Urothelium cell line (cell line): ENCODE measurements around the gene YPEL3.
"Not testable (repeated sequence)": the region's sequence is repeated elsewhere in the genome, so short reads cannot be mapped to it uniquely, and the experiment has no call there.

Experiments used
- DNase-seq: peaks from one replicate; pipeline ENCODE4 v3.0.0; 2011; ENCODE audit warnings: low spot score, mixed read lengths
- FAIRE-seq: peaks from 2 replicates; lab custom pipeline; 2011; peaks lifted over from hg19 to GRCh38; lab: Jason Lieb, UNC

Gene YPEL3

DNA sequence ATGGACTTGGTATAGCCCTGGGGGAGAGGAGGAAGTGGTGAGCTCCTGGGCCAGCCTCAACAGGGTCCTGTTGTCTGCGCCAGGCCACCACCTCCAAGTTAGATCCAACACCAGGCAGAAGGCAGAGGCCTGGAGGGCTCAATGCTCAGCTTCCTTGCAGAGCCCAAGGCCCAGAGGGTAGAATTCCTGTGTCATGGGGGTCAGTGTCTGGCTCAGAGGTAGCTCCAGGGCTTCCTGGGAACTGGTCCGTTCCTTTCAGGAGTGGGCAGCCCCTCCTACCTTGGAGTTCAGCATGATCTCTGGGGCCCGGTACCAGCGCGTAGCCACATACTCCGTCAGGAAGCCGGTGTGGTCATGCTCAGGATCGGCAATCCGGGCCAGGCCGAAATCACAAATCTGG, 21.8 kb upstream of the YPEL3 start:
- no peak for DNase-seq
- FAIRE-seq = no peak

DNA sequence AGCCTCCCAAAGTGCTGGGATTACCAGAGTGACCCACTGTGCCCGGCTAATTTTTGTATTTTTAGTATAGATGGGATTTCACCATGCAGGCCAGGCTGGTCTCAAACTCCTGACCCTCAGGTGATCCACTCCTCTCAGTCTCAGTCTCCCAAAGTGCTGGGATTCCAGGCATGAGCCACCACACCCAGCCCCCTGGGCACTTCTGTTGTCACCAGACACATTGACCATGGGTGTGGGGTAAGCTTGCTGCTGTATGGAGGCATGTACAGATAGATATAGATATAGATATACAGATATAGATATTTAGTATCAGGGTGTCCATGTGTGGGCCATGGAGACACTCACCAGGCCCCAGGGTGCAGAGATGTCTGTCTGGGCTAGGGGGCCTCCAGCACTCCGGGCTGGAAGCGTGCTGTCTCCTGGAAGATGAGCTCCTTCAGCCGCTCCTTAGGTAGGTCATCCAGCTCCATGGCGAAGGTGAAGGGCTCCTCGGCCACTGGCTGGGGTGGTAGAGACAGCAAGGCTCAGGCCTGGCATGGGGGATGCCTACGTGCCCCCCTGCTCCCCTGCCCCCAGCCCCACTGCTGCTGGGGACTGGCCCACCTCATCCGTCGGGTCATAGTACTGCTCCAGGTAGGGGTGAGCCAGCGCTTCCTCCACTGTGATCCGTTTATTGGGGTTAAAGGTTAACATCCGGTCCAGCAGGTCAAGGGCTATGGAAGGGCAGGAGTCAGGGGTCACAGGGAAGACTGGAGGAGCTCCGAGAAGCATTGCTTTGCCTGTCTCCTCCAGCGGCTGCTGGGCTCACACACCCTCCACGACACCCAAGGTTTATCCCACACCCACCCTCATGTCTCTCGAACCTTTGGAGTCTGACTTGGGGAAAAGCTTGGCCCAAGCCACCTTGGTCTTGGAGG, 20.5 kb upstream of the YPEL3 start:
- no peak for DNase-seq
- no peak for FAIRE-seq

DNA sequence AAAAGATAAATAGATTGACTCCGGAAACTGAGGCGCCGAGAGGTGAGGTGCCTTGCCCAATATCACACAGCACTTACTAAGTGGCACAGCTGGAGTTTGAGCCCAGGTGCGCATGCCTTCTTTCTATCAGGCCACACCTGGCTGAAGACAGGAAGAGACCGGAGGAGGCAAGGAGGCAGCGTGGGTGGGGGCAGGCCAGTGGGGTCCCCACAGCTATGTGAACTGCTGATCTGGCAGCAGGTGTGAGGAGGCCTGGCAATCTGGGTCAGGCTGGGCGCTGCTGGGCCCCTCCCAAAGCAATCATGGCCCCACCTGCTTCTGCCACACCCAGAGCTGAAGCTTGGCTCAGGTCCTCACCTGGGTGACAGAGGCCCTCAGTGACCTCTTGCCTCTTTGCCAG, 19.2 kb upstream of the YPEL3 start:
- DNase-seq = no peak
- no peak for FAIRE-seq

DNA sequence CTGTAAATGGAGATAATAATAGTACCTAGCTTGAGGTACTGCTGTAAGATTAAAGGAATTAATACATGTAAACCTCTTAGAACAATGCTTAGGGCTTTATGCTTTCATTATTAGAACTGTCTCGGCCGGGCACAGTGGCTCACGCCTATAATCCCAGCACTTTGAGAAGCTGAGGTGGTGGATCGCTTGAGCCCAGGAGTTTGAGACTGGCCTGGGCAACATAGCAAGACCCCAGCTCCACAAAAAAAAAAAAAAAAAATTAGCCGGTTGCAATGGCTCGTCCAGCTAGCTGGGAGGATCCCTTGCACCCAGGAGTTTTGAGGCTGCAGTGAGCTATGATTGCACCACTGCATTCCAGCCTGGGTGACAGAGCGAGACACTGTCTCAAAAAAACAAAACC, 18.8 kb upstream of the YPEL3 start:
- not testable (repeated sequence) for FAIRE-seq, DNase-seq

DNA sequence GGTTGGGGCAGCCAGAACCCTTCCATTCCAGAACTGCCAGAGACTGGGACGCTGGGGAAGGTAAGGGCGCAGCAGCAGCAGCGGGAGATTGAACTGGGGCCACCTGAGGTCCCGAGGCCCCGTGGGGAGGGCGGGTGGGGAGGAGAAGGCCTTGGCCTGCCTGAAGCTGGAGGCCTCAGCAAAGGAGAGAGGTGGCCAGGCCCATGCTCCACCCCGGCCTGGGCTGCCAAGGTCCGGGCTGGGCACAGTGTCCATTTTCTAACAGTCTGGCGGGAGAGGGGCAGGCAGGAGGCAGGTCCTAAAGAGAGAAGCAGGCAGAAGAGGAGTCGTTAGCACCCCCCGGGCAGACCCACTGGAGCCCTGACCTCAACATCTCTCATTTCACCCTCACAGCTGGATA, 18.4 kb upstream of the YPEL3 start:
- no peak for FAIRE-seq
- no peak for DNase-seq

DNA sequence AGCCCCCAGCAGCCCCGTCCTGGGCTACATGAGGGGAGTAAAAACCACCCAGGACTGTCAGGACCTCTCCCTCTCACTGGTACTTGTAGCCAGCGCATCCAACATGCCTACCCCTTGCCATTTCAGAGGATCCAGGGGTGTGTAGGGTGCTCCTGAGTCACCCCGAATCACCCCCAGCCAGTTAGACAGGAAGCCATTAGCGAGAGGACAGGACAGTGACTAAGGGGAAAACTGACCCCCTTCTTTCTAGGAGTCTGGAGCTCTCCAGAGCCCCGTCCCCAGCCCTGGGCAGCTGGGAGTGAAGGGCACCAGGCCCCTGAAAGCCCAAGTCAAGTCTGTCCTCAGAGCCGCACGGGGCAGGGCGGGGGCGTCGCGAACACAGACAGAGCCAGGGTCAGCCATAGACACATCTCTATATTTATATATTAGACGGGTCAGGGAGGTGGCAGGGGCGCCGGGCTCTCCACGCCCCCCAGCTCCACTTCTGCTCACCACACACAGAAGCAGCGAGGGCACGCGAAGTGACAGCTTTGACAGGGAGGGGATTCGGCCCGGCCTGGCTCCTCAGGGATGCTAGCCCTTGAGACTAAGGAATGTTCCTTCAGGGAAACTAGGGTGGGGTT, 17.8 kb upstream of the YPEL3 start:
- DNase-seq (no peak), FAIRE-seq (no peak)

DNA sequence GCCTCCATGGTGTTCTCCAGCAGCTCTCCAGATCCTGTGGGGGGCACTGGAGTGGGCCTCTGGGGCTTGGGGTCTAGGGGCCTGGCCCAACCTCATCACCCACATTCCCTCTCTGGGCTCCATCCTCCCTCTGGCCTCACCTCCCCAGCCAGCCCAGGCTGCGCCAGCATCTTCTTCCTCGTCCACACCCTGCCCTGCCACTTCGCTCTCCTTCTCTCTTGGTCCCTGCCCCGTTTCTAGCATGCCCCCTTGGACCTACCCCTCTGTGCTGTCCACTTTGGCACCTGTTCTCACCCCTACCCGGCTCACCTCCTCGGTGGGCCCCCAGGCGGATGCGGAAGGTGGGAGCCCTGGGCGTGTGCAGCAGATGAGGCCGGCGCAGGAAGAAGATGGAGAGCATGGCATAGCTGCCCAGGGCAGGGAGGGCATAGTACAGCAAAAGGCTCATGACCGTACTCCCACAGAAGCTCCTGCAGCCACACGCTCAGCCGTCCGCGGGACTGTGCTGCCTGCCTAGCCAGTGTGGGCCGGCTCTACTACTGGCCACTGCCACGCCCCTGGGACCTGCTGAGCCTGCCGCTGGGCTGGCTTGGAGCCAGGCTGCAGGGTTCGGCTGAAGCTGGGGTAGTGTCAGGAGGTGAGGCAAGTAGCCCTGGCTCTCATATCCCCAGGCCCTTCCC, 17.2 kb upstream of the YPEL3 start, which contains the start of gene GDPD3:
Gene GDPD3 (minus strand): TSS at position 507 of the 680 bp plus-strand sequence. CDS start 59 bp downstream, at position 448.
- no peak for DNase-seq

DNA sequence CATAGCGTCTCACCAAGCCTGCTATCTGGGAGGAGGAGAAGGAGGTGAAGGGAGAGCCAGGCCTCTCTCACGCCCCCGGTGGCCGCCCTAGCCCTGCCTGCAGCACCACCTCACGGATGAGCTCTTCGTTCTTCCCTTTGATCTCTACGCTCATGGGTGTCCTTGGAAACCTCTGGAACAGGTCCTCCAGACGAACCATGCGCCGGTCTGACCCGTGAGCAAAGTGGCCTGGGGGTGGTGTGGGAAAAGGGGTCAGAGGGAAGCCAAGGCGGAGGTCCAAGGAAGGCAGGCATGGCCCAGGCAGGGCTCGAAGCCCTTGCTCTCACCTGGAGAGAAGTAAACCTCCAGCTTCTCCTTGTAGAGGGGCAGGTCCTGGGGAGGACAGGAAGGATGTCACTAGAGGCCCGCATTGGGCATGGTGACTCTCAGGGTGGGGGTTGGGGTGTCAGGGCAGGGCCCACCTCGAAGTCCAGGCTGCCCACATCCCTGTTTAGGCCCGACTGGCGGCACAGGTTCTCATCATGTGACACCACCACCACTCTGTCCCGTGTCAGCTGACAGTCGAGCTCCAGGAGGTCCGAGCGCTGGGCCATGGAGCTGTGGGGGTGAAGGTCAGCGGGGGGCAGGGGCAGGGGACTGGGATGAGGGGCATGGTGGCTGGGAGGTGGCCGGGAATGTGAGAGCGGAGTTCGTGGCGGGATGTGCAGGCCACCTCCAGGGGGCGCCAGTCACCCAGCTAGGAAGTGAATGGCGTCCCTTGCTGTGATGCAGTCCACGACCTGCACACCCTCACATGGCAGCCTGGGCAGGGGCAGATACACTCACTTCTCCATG, 16.4 kb upstream of the YPEL3 start:
- DNase-seq = peak; percentile 67
- FAIRE-seq = no peak

More for the DNA sequence above, 17.2 kb upstream of the YPEL3 start, which contains the start of gene GDPD3:
- no peak for FAIRE-seq

DNA sequence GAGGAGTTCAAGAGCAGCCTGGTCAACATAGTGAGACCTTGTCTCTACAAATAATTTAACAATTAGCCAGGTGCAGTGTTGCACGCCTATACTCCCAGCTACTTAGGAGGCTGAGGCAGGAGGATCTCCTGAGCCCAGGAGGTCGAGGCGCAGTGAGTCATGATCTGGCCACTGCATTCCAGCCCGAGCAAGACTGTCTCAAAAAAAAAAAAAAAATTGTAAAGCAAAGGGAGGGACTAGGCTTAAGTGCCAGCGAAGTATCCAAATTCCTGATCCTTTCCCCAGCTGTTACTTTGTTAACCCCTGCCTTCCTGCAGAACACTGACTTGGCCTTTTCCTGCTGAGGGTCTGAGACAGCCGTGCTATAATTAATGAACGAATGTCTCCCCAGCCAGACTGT, 14.6 kb upstream of the YPEL3 start:
- FAIRE-seq (no peak), DNase-seq (no peak)

DNA sequence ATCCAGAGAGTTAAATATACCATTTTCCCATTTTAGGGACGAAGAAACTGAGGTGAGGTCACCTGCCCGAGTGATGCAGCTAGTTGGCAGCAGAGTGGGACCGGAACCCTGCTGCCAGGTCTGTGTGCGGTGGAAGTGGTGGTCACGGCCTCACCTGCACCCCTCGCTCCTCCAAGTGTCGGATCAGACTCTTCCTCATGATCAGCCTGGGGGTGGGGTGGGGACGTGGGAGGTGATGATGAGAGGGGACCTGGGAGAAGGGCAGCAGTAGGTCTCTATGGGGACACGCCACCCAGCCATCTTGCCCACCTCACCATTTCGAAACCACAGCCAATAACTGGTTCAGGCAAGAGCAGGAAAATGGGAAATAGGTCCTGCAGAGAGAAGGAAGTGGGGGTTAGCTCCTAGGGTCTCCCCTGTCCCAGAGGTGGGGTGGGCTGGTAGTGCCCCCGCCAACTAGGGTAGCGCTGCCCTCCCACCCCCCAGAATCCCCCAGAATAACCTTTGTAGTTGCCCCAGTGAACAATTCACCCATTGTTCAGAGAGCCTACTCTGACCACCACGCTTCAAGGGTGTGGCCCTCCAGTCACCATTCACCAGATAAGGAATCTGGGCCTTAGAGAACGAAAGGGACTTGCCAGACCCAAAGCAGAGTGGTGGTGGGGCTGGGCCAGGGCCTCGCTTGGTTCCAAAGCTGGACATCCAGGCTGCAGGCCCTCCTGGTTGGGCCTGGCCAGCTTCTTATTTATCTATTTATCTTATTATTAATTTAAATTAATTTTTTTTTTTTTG, 12.2 kb upstream of the YPEL3 start:
- DNase-seq (no peak), FAIRE-seq (no peak)

DNA sequence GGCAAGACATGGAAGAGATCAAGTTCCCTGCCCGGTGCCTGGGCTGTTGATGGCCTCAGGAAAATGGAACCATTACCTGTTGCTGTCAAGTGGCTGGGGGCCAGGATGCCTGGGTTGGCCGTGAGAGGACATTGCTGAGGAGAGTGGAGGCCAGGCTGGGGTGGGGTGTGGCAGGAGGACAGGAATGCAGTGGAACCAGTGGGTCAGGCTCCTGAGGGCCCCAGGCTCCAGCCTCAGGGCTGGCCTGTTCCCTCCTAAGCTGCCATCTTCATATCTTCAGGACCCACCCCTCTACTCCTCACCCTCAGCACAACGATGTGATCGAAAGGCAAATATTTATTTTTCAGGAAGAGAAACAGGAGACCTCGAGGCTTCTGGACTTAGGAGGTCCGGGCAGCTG, 8.5 kb upstream of the YPEL3 start:
- DNase-seq (no peak), FAIRE-seq (no peak)

DNA sequence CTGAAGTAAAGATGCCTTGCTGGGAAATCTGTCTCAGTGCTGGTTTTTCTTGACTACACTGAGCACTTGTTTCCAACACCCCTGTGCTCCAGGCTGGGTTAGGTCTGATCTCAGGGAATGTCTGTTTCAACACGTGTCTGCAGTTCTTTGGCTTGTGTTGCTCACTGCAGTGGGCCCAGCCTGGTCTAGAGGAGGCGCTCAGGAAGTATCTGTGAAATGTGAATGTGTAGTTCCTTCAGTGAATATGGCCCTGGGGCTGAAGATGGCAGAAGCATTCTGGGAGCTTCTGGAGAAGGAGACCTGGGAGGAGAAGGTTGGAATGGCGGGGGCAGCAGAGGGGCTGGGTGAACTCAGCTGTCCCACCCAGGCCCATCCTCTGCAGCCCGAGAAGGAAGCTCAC, 8.1 kb upstream of the YPEL3 start:
- DNase-seq (no peak), FAIRE-seq (no peak)

DNA sequence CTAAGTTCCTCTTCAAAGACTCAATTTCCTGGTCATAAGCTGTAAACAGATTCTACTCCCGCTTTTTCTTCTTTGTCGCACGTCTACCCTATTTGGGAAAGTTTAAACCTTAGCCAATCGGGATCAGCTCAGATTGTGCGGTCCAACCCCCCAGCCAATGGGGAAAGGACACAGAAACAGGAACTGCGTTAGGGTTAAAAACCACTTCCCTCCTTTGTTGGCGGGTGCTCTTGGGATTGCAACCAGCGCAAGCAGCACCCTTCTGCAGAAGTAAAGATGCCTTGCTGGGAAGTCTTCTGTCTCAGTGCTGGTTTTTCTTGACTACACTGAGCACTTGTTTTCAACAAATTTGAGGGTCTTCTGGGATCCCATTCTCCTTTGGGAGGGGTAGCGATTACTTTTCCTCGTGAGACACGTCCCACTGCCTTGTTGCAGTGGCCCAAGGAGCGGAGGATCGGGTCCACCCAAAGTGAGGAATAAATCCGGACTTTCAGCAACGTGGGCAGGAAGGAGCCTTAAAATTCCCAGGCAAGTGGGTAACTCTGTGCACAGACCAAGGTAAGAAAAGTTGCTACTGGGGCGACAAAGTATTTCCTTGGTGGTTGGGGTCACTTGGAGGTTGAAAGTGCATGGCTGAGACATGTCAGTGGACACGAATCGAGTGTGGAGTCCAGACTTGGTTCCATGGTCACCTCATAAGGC, 1.0 kb upstream of the YPEL3 start:
- FAIRE-seq (no peak), DNase-seq (no peak)

DNA sequence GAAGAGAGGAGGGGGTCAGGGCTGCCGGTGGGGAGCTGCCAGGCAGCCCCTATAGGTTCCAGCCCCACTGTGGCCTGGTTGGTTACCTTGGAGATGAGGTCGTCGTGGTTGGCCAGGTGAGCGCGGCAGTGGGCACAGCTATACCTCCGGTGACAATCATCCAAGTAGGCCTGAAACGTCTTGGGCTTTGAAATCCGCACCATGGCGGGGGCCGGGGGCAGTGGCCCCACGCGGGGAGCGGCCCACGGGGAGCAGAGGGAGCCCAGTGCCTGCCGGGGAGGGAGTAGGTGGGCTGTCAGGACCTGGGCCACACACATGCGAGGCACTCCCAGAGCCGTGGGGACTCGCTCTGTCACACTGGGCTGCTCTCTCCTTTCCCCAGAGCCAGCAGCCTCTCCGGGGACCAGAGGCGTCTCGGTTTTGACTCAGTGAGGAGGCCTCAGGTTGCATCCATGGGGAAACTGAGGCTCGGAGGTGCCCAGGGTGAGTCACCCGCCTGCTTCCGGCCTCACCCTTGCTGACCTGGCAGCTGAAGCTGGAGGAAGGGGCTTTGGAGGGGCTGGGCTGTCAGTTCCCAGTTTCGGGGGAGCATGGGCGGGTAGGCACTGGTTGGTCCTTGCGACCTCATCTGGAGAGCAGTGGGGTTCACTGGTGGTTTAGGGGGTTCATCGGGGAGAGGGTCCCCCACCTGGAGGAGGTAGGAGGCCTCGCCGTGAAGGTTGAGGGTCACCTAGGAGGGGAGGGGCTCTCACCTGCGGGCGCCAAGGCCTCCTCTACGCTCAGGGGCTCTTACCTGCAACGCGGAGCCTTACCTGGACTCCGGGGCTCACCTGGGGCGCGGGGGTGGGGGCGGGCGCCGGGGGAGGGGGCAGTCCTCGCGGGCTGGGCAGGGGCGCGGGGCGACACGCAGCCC, 591 bp downstream of the YPEL3 start:
- DNase-seq (no peak), FAIRE-seq (no peak)

DNA sequence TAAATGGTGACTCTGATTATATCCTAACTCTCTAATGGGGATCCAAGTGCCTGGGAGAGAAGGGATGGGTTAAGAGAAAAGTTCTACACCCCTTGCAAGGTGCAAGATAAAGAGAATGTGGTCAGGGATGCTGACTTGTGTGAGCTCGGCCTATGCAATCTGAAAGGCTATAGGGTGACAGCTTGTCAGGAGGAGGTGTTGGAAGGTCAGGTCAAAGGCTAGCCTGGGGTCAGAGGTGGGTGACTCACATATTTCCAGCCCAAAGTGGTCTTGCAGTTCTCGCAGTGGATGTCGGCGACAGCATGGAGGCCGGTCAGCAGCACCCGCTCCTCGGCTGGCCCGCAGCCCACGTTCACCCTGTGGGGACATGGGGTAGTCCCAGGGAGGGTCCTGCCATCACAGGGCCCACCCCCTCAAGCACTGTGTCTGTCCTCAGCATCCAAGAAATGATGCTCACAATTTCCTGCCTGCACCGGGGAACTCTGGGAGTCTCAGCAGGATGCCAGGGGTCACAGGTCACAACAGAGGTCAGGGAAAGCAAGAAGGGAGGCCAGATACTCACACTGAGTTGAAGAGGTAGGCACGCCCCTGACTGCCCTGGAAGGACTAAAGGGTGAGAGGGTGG, 1.4 kb downstream of the YPEL3 start:
- no peak for FAIRE-seq
- DNase-seq = no peak

DNA sequence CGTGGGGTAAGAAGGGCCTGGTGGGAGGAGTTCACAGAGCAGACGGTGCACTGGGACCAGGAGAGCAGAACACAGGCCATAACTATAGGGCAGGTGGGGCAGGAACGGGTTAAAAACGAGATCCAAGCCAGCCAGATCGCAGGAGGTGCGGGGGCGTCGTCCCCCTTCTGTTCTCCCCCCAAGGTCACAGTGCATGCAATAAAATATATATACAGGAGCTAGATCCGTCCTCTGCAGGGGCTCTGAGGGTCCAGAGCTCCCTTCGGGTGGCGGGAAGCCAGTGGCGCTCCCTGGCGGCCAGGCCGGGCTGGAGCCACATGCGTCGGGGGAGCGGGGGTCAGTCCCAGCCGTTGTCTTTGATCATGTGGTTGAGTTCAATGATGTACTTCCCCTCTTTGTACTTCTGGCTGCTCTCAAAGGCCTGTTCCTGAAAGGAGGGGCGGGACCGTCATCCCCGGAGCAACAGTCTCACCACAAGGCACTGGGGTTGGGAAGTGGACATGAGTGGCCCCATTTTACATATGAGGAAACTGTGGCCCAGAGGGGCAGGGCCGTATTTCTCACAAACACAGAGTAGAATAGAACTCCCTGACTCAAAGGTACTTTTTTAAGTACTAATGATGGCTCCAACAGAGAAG, 3.5 kb downstream of the YPEL3 start:
- FAIRE-seq = no peak

More for the DNA sequence above, 3.5 kb downstream of the YPEL3 start:
- DNase-seq = peak; percentile 81
